Lower leg skin (tissue), 4 donors: ENCODE data around the gene BOLA2B. TPM values are rescaled to one million over a fixed set of nuclear protein-coding genes. Genes with fewer than 3 reads are reported as not detected.
"Not testable (repeated sequence)": the region's sequence is repeated elsewhere in the genome, so short reads cannot be mapped to it uniquely, and the experiment has no call there.

Experiments used
- DNase-seq, 2 donors: peaks; one replicate each; pipeline ENCODE4 v3.0.0-alpha.2; 2019; ENCODE audit warnings: low spot score in 2 of 2
- H3K4me3 ChIP-seq: fragments of 200-600 bp; sonication (generic); 2 replicates; pipeline ENCODE4 v1.5.1; 2017; ENCODE audit warnings: mild to moderate bottlenecking, low read depth; ENCODE audit not compliant: poor library complexity, severe bottlenecking
- POLR2A ChIP-seq, 2 donors: fragments of 450-650 bp; IDR thresholded peaks; one replicate each; pipeline ENCODE4 v1.6.1; 2016 to 2017; ENCODE audit warnings: antibody characterized with exemption in 2 of 2, mild to moderate bottlenecking in 1 of 2, moderate library complexity in 1 of 2
- WGBS, 2 donors: methylation state at CpG; one replicate each; pipeline ENCODE4 v1.1.5; 2018; 5-methylcytosine and 5-hydroxymethylcytosine counted together
- intact Hi-C: fragments of 100-400 bp; cut with DNase I; formaldehyde crosslinking; loops from one replicate; pipeline ENCODE4 v1.15.0; 2023; ENCODE audit warnings: low total_unique reads
- total RNA-seq, 4 donors: library from RNA; depleted of rRNA; stranded (reverse); fragments of >200 nt; gene quantifications; one replicate each; pipeline ENCODE4 v1.1.0, GENCODE V29; 2016
- TF ChIP-seq, protein P1 (sequence below), 3 donors: fragments of 450-650 bp; IDR thresholded peaks; one replicate each; pipeline ENCODE4 v1.5.1; 2016; ENCODE audit warnings: antibody characterized with exemption in 3 of 3, mild to moderate bottlenecking in 3 of 3, moderate library complexity in 2 of 3

BOLA2B gene
- total RNA-seq, 4 donors from 2014 or later, result 87.6 to 199 (median 147) TPM

GRCh38 chr16:30179195-30179594, 14.3 kb downstream of the BOLA2B start:
- DNase-seq, result no peak
- 84 to 91% methylated on average over 4 of the region's 4 CpGs for WGBS, 2 donors
- H3K4me3 ChIP-seq, result no peak overlapping the region
- TF ChIP-seq, protein P1, sequence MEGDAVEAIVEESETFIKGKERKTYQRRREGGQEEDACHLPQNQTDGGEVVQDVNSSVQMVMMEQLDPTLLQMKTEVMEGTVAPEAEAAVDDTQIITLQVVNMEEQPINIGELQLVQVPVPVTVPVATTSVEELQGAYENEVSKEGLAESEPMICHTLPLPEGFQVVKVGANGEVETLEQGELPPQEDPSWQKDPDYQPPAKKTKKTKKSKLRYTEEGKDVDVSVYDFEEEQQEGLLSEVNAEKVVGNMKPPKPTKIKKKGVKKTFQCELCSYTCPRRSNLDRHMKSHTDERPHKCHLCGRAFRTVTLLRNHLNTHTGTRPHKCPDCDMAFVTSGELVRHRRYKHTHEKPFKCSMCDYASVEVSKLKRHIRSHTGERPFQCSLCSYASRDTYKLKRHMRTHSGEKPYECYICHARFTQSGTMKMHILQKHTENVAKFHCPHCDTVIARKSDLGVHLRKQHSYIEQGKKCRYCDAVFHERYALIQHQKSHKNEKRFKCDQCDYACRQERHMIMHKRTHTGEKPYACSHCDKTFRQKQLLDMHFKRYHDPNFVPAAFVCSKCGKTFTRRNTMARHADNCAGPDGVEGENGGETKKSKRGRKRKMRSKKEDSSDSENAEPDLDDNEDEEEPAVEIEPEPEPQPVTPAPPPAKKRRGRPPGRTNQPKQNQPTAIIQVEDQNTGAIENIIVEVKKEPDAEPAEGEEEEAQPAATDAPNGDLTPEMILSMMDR (IDR thresholded peaks at IDR 0.05), result no peak
- TF ChIP-seq POLR2A (IDR thresholded peaks at IDR 0.05), result no peak
- intact Hi-C loops, result no loop called here

DNA sequence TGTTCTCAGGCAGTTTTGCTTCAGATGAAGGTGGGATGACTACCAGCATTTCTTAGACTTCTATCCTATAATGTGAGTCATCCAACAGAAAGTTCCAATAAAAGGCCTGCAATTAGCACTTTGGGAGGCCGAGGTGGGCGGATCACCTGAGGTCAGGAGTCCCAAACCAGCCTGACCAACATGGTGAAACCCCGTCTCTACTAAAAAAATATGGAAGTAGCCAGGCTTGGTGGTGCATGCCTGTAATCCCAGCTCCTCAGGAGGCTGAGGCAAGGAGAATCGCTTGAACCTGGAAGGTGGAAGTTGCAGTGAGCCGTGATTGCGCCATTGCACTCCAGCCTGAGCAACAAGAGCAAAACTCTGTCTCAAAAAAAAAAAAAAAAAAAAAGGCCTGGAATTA, 16.6 kb downstream of the BOLA2B start:
- 87 to 89% methylated on average over 6 of the region's 6 CpGs for WGBS, 2 donors
- intact Hi-C loops, H3K4me3 ChIP-seq, DNase-seq: not testable (repeated sequence)

DNA sequence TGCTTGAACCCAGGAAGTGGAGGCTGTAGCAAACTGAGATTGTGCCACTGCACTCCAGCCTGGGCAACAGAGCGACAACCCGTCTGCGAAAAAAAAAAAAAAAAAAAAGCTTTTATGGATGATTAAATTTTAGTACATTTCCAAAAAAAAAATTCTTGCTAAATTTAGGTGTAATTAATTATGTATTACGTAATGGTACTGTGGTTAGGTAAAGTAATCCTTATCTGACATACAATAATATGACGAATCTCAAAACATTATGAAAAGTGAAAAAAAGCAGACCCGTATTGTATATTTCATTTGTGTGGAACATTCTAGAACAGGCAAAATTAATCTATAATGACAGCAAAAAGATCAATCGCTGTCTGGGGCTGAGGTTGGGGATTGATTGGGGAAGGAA, 20.4 kb downstream of the BOLA2B start:
- 77 to 82% methylated on average over 7 of the region's 7 CpGs for WGBS, 2 donors
- DNase-seq, result no peak

DNA sequence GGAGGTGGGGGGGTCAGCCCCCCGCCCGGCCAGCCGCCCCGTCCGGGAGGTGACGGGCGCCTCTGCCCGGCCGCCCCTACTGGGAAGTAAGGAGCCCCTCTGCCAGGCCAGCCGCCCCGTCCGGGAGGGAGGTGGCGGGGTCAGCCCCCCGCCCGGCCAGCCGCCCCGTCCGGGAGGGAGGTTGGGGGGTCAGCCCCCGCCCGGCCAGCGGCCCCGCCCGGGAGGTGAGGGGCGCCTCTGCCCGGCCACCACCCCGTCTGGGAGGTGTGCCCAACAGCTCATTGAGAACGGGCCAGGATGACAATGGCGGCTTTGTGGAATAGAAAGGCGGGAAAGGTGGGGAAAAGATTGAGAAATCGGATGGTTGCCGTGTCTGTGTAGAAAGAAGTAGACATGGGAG, 23.3 kb downstream of the BOLA2B start:
- H3K4me3 ChIP-seq, DNase-seq, intact Hi-C loops: not testable (repeated sequence)
- WGBS, 2 donors, result no CpG with 5 or more reads among the region's 31 CpGs

More for the DNA sequence above, 20.4 kb downstream of the BOLA2B start:
- intact Hi-C loops, result no loop called here
- TF ChIP-seq, protein P1 (IDR thresholded peaks at IDR 0.05), result no peak
- TF ChIP-seq POLR2A (IDR thresholded peaks at IDR 0.05), result no peak
- no peak overlapping the region for H3K4me3 ChIP-seq

- not testable (repeated sequence) for DNase-seq
- 60% methylated on average over 1 of the region's 38 CpGs; no CpG with 5 or more reads in 1 of the 2 donors for WGBS, 2 donors
Observed at GRCh38 chr16:30169416-30169815, 24.1 kb downstream of the BOLA2B start.

GRCh38 chr16:30168746-30169145, 24.7 kb downstream of the BOLA2B start:
- H3K4me3 ChIP-seq, intact Hi-C loops, DNase-seq: not testable (repeated sequence)
- WGBS, 2 donors, result 65% methylated on average over 4 of the region's 29 CpGs; no CpG with 5 or more reads in 1 of the 2 donors

More at GRCh38 chr16:30169416-30169815, 24.1 kb downstream of the BOLA2B start:
- H3K4me3 ChIP-seq, intact Hi-C loops: not testable (repeated sequence)

GRCh38 chr16:30166202-30166902, 27.1 kb downstream of the BOLA2B start:
- 85 to 91% methylated on average over 11 of the region's 11 CpGs for WGBS, 2 donors
- intact Hi-C loops, result no loop called here
- no peak for DNase-seq
- no peak overlapping the region for H3K4me3 ChIP-seq
- no peak for TF ChIP-seq POLR2A (IDR thresholded peaks at IDR 0.05)

DNA sequence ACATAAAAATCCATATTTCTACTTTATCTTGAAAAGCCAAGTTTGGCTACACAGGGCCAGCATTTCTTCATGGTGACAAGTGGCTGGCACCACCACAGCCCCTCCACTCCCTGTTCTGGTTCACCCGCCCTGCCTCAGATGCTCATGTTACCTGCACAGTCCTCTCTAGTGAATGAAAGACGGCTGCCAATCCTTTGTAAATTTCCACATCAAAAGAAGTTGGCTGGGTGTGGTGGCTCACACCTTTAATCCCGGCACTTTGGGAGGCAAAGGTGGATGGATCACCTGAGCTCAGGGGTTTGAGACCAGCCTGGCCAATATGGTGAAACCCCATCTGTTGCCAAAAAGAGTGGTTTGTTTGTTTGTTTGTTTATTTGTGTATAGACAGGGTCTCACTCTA, 29.9 kb downstream of the BOLA2B start:
- DNase-seq, result no peak
- intact Hi-C loops, result no loop called here
- H3K4me3 ChIP-seq, result no peak overlapping the region
- 59% methylated on average over 3 of the region's 3 CpGs for WGBS, 2 donors
- TF ChIP-seq, protein P1 (IDR thresholded peaks at IDR 0.05), result no peak
- no peak for TF ChIP-seq POLR2A (IDR thresholded peaks at IDR 0.05)
